Kidney epithelial cell (primary cell): ENCODE results near the gene SDF4. TPM values are rescaled to one million over a fixed set of nuclear protein-coding genes. Genes with fewer than 3 reads are reported as not detected.

ENCODE experiments used
- DNase-seq: peaks from one replicate; pipeline ENCODE4 v3.0.0-alpha.2; 2010; ENCODE audit warnings: low read depth
- H3K27me3 ChIP-seq: 2 replicates; pipeline ENCODE4 v1.6.0; 2011; ENCODE audit warnings: low read length; ENCODE audit not compliant: control insufficient read depth, insufficient read depth
- H3K36me3 ChIP-seq: 2 replicates; pipeline ENCODE4 v1.5.1; 2011; ENCODE audit warnings: low read length; ENCODE audit not compliant: control insufficient read depth, insufficient read depth
- H3K4me3 ChIP-seq: 2 replicates; pipeline ENCODE4 v1.5.1; 2011; ENCODE audit warnings: low read depth, mild to moderate bottlenecking, control low read depth, low read length
- CTCF ChIP-seq: IDR thresholded peaks from 2 replicates; pipeline ENCODE4 v1.5.1; 2011; ENCODE audit warnings: mild to moderate bottlenecking, moderate library complexity, low read length, control low read depth, inconsistent platforms; ENCODE audit not compliant: insufficient read depth, poor library complexity, severe bottlenecking
- total RNA-seq: library from RNA; depleted of rRNA; stranded (reverse); fragments of >200 nt; gene quantifications from 2 replicates; pipeline ENCODE4 v1.2.3, GENCODE V29; 2015

SDF4 gene
- total RNA-seq, 1 donor from 2014 or later: 153 TPM

GRCh38 chr1:1194723-1195122 lies 37.1 kb downstream of the SDF4 start:
- Histone ChIP-seq H3K36me3 (no peaks in the 10 kb centered on the region), H3K4me3 (no peak overlapping the region), H3K27me3 (no peaks in the 10 kb centered on the region)
- DNase-seq: no peak
- TF ChIP-seq CTCF: no peak

GRCh38 chr1:1191734-1192133 lies 40.1 kb downstream of the SDF4 start:
- Histone ChIP-seq H3K36me3 (no peaks in the 10 kb centered on the region), H3K27me3 (no peaks in the 10 kb centered on the region), H3K4me3 (no peak overlapping the region)
- DNase-seq: no peak
- TF ChIP-seq CTCF: no peak

GRCh38 chr1:1189111-1189510 lies 42.7 kb downstream of the SDF4 start:
- no peak for TF ChIP-seq CTCF
- Histone ChIP-seq H3K4me3 (no peak overlapping the region), H3K27me3 (no peaks in the 10 kb centered on the region), H3K36me3 (no peaks in the 10 kb centered on the region)
- DNase-seq: no peak

- Histone ChIP-seq H3K27me3 (peaks cover 2% of the 10 kb centered on the region), H3K4me3 (no peak overlapping the region), H3K36me3 (no peaks in the 10 kb centered on the region)
- TF ChIP-seq CTCF: no peak
- no peak for DNase-seq
These were observed 43.9 kb downstream of the SDF4 start for GRCh38 chr1:1187938-1188337.

GRCh38 chr1:1185101-1185765 lies 46.6 kb downstream of the SDF4 start:
- no peak for DNase-seq
- Histone ChIP-seq H3K4me3 (no peak overlapping the region), H3K36me3 (no peaks in the 10 kb centered on the region), H3K27me3 (peaks cover 2% of the 10 kb centered on the region)
- TF ChIP-seq CTCF: no peak
